PC-9 (cell line): Measurements from ENCODE around the gene CENPA. TPM values are rescaled to one million over a fixed set of nuclear protein-coding genes. Genes with fewer than 3 reads are reported as not detected.

Experiments used
- BruUV-seq: library from RNA; stranded (reverse); fragments of 400-500 nt; replicated peaks from 2 replicates; lab custom pipeline; 2021; lab: Mats Ljungman, UMichigan
- CTCF ChIA-PET: fragments of 300-600 bp; sonication (Branson Sonifier 250); formaldehyde crosslinking; loops from one replicate; lab custom pipeline; 2022; ENCODE audit warnings: antibody characterized with exemption; lab: Charles Lee
- POLR2A ChIA-PET: fragments of 300-600 bp; sonication (Branson Sonifier 250); formaldehyde crosslinking; loops from one replicate; lab custom pipeline; 2022; ENCODE audit warnings: antibody characterized with exemption; ENCODE audit not compliant: unreplicated experiment; lab: Charles Lee
- DNase-seq, 2 experiments: peaks; one replicate each; pipeline versions ENCODE4 v3.0.0 to v3.0.0-alpha.2; 2015 to 2022; ENCODE audit warnings: mixed read lengths in 1 of 2
- H2AFZ ChIP-seq: fragments of 200-600 bp; sonication (generic); 2 replicates; pipeline ENCODE4 v1.8.1; 2017; ENCODE audit warnings: antibody characterized with exemption
- H3F3A ChIP-seq: fragments of 200-600 bp; sonication (generic); 2 replicates; pipeline ENCODE4 v1.8.1; 2017; ENCODE audit warnings: antibody characterized with exemption, mild to moderate bottlenecking, low read depth; ENCODE audit not compliant: insufficient read depth
- H3K27ac ChIP-seq: fragments of 200-600 bp; sonication (generic); 2 replicates; pipeline ENCODE4 v1.6.1; 2016; ENCODE audit warnings: mixed run types
- H3K27me3 ChIP-seq: fragments of 200-600 bp; sonication (generic); 2 replicates; pipeline ENCODE4 v1.6.1; 2016; ENCODE audit warnings: low read depth, mixed run types; ENCODE audit not compliant: insufficient read depth
- H3K36me3 ChIP-seq: fragments of 200-600 bp; sonication (generic); 2 replicates; pipeline ENCODE4 v1.6.1; 2016; ENCODE audit warnings: low read depth, mixed run types
- H3K4me1 ChIP-seq: fragments of 200-600 bp; sonication (generic); replicated peaks from 2 replicates; pipeline ENCODE4 v1.6.1; 2016; ENCODE audit warnings: mixed run types; ENCODE audit not compliant: insufficient read depth
- H3K4me2 ChIP-seq: fragments of 200-600 bp; sonication (generic); 2 replicates; pipeline ENCODE4 v1.6.1; 2017; ENCODE audit warnings: mixed run types
- H3K4me3 ChIP-seq: fragments of 200-600 bp; sonication (generic); 2 replicates; pipeline ENCODE4 v1.6.1; 2016; ENCODE audit warnings: mixed run types
- H3K79me2 ChIP-seq: fragments of 200-600 bp; sonication (generic); 2 replicates; pipeline ENCODE4 v1.6.1; 2017; ENCODE audit warnings: low read depth, mixed run types
- H3K9me2 ChIP-seq: fragments of 200-600 bp; sonication (generic); 2 replicates; pipeline ENCODE4 v1.8.1; 2017; ENCODE audit warnings: mild to moderate bottlenecking; ENCODE audit not compliant: insufficient read depth
- H3K9me3 ChIP-seq: fragments of 200-600 bp; sonication (generic); 2 replicates; pipeline ENCODE4 v1.8.1; 2016; ENCODE audit warnings: low read depth; ENCODE audit not compliant: insufficient read depth
- H4K20me1 ChIP-seq: fragments of 200-600 bp; sonication (generic); 2 replicates; pipeline ENCODE4 v1.8.1; 2017; ENCODE audit not compliant: insufficient read depth
- CTCF ChIP-seq: fragments of 200-600 bp; sonication (generic); conservative IDR thresholded peaks from 2 replicates; pipeline ENCODE4 v1.6.1; 2017; ENCODE audit warnings: mixed run types, antibody characterized with exemption, mild to moderate bottlenecking, moderate library complexity
- EZH2 ChIP-seq: fragments of 200-600 bp; sonication (generic); IDR thresholded peaks from 2 replicates; pipeline ENCODE4 v1.8.0; 2017; ENCODE audit warnings: antibody characterized with exemption, low read depth
- intact Hi-C: fragments of 100-400 bp; cut with micrococcal nuclease; formaldehyde crosslinking; loops from one replicate; pipeline ENCODE4 v1.10.0; 2022; ENCODE audit not compliant: unreplicated experiment
- total RNA-seq: library from RNA; stranded (reverse); gene quantifications from 2 replicates; pipeline ENCODE4 v1.2.3, GENCODE V29; 2021

The CENPA gene
- total RNA-seq, 1 experiment from 2014 or later, result 48.8 TPM

GRCh38 chr2:26778507-26778906 is 7.3 kb upstream of the CENPA start:
- BruUV-seq, result no TSS peak
- peaks cover 23% of the 10 kb centered on the region; the same call in 1 of the 2 replicates for H3F3A ChIP-seq
- H3K4me1 ChIP-seq, result no peaks in the 10 kb centered on the region
- H3K4me3 ChIP-seq, result no peak overlapping the region
- no peak overlapping the region for H3K27ac ChIP-seq
- no peak overlapping the region for H3K4me2 ChIP-seq
- H3K27me3 ChIP-seq, result no peaks in the 10 kb centered on the region
- POLR2A ChIA-PET, result no interaction called here
- H3K36me3 ChIP-seq, result peaks cover 31% of the 10 kb centered on the region; the same call in 1 of the 2 replicates
- H3K9me3 ChIP-seq, result no peaks in the 10 kb centered on the region
- no peaks in the 10 kb centered on the region for H3K9me2 ChIP-seq
- 0 out of 2 replicates have a peak, but pooled peaks cover 3% of the 10 kb centered on the region for H3K79me2 ChIP-seq
- intact Hi-C loops, result no loop called here
- no peak overlapping the region for H2AFZ ChIP-seq
- CTCF ChIA-PET, result no interaction called here
- no peak for DNase-seq
- no peaks in the 10 kb centered on the region for H4K20me1 ChIP-seq
- TF ChIP-seq CTCF (no peak), EZH2 (no peak)

- no peak overlapping the region for H3K27ac ChIP-seq
- H3F3A ChIP-seq, result peaks cover 35% of the 10 kb centered on the region
- no peak overlapping the region for H2AFZ ChIP-seq
- no peak overlapping the region for H3K4me2 ChIP-seq
- no peaks in the 10 kb centered on the region for H3K9me3 ChIP-seq
- peaks cover 27% of the 10 kb centered on the region; the same call in 1 of the 2 replicates for H3K36me3 ChIP-seq
- no TSS peak for BruUV-seq
- H3K4me1 ChIP-seq, result peaks cover 9% of the 10 kb centered on the region; the same call in 1 of the 2 replicates
- H3K79me2 ChIP-seq, result no peaks in the 10 kb centered on the region
- CTCF ChIA-PET, result no interaction called here
- H4K20me1 ChIP-seq, result no peaks in the 10 kb centered on the region
- DNase-seq, result no peak
- TF ChIP-seq EZH2, result no peak
- TF ChIP-seq CTCF, result no peak
- H3K9me2 ChIP-seq, result no peaks in the 10 kb centered on the region
- intact Hi-C loops, result no loop called here
- H3K27me3 ChIP-seq, result no peaks in the 10 kb centered on the region
- POLR2A ChIA-PET, result no interaction called here
- H3K4me3 ChIP-seq, result no peak overlapping the region
Observed at GRCh38 chr2:26780203-26780760, 5.6 kb upstream of the CENPA start.

GRCh38 chr2:26782876-26783704 is 2.8 kb upstream of the CENPA start:
- Histone ChIP-seq H3K27me3 (no peaks in the 10 kb centered on the region), H3K4me3 (no peak overlapping the region), H3K9me3 (no peaks in the 10 kb centered on the region), H3K4me2 (no peak overlapping the region), H3K36me3 (peaks cover 12% of the 10 kb centered on the region; the same call in 1 of the 2 replicates), H3K27ac (no peak overlapping the region), H4K20me1 (no peaks in the 10 kb centered on the region; the same call in 1 of the 2 replicates), H2AFZ (no peak overlapping the region), H3K9me2 (no peaks in the 10 kb centered on the region), H3F3A (peaks cover 33% of the 10 kb centered on the region), H3K4me1 (peaks cover 24% of the 10 kb centered on the region), H3K79me2 (peaks cover 21% of the 10 kb centered on the region)
- no TSS peak for BruUV-seq
- no peak for DNase-seq
- TF ChIP-seq CTCF, result no peak
- TF ChIP-seq EZH2, result no peak
- intact Hi-C loops, result no loop called here
- ChIA-PET POLR2A (no interaction called here), CTCF (interaction anchor here (0.6 to 0.7 kb wide), 2 partner anchors 11 to 34 kb away, joined by 3 read pairs; no protein-coding TSS in a partner anchor)
